DOHH2 (cell line): ENCODE results near the gene CCDC9.

ENCODE experiments used
- CTCF ChIP-seq: fragments of 200-600 bp; sonication (generic); IDR thresholded peaks from one replicate; pipeline ENCODE4 v1.5.1; 2014; ENCODE audit warnings: antibody characterized with exemption, mild to moderate bottlenecking, low read depth, low read length; ENCODE audit not compliant: poor library complexity, severe bottlenecking
- EZH2phosphoT487 ChIP-seq: fragments of 200-600 bp; sonication (generic); IDR thresholded peaks from 2 replicates; pipeline ENCODE4 v1.6.1; 2017; ENCODE audit warnings: borderline replicate concordance, mild to moderate bottlenecking, antibody characterized with exemption, low read length, moderate library complexity, mixed read lengths

DNA sequence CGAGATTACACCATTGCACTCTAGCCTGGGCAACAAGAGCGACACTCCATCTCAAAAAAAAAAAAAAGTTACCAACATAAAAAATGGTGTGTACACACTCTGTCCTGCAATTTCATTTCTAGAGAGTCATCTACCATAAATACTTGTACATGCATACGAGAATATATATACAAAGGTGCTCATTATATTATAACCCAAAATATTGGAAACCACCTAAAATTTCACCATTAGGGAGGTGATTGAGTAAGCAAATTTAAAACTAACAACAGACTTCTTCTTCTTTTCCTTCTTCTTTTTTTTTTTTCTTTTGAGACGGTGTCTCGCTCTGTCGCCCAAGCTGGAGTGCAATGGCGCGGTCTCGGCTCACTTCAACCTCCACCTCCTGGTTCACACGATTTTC is 45.9 kb downstream of the CCDC9 start:
- no peak for TF ChIP-seq CTCF
- TF ChIP-seq EZH2phosphoT487, result no peak
